Measurements from ENCODE around the gene ZWILCH. TPM values are rescaled to one million over a fixed set of nuclear protein-coding genes. Genes with fewer than 3 reads are reported as not detected.

The ZWILCH gene
- 32.8 and 37.4 TPM in 2 replicates for total RNA-seq

GRCh38 chr15:66504563-66505429 is at the start of gene ZWILCH, which contains the start of gene RPL4:
Gene ZWILCH, plus strand, starts transcription at chr15:66505326. Its CDS starts 13 bp downstream, at chr15:66505339.
Gene RPL4, minus strand, starts transcription at chr15:66504855. Its CDS starts 65 bp downstream, at chr15:66504790.

GRCh38 chr15:66497502-66498455 is 7.3 kb upstream of the ZWILCH start, which contains the start of gene SNAPC5:
Gene SNAPC5, minus strand, starts transcription at chr15:66497762. Its CDS starts 31 bp downstream, at chr15:66497731.

GRCh38 chr15:66565741-66566144 is 60.6 kb downstream of the ZWILCH start, which contains the start of gene LCTL:
Gene LCTL, minus strand, starts transcription at chr15:66565998. Its CDS starts 633 bp downstream, at chr15:66565365.

Other genes starting within 250 kb of the ZWILCH start
- 18.8 and 24.2 TPM in 2 replicates for gene DIS3L, start 211.8 kb upstream of the ZWILCH start, total RNA-seq
- gene TIPIN, start 148.6 kb upstream of the ZWILCH start, total RNA-seq, result 13.6 and 22.6 TPM in 2 replicates
- 38.0 and 44.2 TPM in 2 replicates for gene MAP2K1, start 118.4 kb upstream of the ZWILCH start, total RNA-seq
- 23.1 and 48.8 TPM in 2 replicates for gene SNAPC5, start 7.6 kb upstream of the ZWILCH start, total RNA-seq
- gene RPL4, start 471 bp upstream of the ZWILCH start, total RNA-seq, result 2,214 and 4,516 TPM in 2 replicates
- not detected in 2 replicates for gene LCTL, start 60.7 kb downstream of the ZWILCH start, total RNA-seq
- gene SMAD6, start 196.9 kb downstream of the ZWILCH start, total RNA-seq, result 12.2 and 21.4 TPM in 2 replicates